Mammary epithelial cell (primary cell): ENCODE measurements around the gene GPSM3.

ENCODE experiments used
- CTCF ChIP-seq, 2 donors: IDR thresholded peaks in 1 of 2; conservative IDR thresholded peaks in 1 of 2; 2 replicates each; pipeline ENCODE4 v1.5.1; 2011 to 2012; ENCODE audit warnings: inconsistent platforms in 2 of 2, low read length in 2 of 2, mild to moderate bottlenecking in 2 of 2, control low read depth in 1 of 2, low read depth in 1 of 2; ENCODE audit not compliant: insufficient read depth in 1 of 2; ENCODE audit errors: extremely low read depth in 1 of 2
- EZH2 ChIP-seq: IDR thresholded peaks from 2 replicates; pipeline ENCODE4 v1.6.1; 2012; ENCODE audit warnings: low read length, inconsistent platforms, borderline replicate concordance

- TF ChIP-seq EZH2 (no peak), CTCF (conservative IDR thresholded peaks at IDR 0.05 in 1 of 2, IDR thresholded peaks at IDR 0.05 in 1 of 2; ENCODE audit: extremely low read depth in 1 of 2, insufficient read depth in 1 of 2, low read depth in 1 of 2, low read length in 2 of 2) (no peak)
Observed at GRCh38 chr6:32173051-32173727, 19.3 kb downstream of the GPSM3 start.
